ENCODE measurements around the gene LSS. TPM values are rescaled to one million over a fixed set of nuclear protein-coding genes. Genes with fewer than 3 reads are reported as not detected.

LSS gene
- total and polyA plus RNA-seq, 4 donors: 27.6 to 194 (median 89.3) TPM

GRCh38 chr21:46264690-46265144 lies 36.1 kb upstream of the LSS start:
- Histone ChIP-seq H3K4me3 (ENCODE audit: low read depth in 1 of 3, low read length in 3 of 3) (no peak overlapping the region), H3K36me3 (ENCODE audit: control insufficient read depth in 4 of 4, insufficient read depth in 3 of 4, low read depth in 1 of 4, low read length in 3 of 4) (peaks cover 24 to 73% (median 51%) of the 10 kb centered on the region in 4 donors), H3K27ac (ENCODE audit: low read depth in 1 of 2, low read length in 2 of 2) (no peak overlapping the region), H3K9ac (ENCODE audit: low read depth in 1 of 2, low read length in 2 of 2) (no peak overlapping the region), H3K27me3 (ENCODE audit: control insufficient read depth in 4 of 4, insufficient read depth in 4 of 4, low read length in 3 of 4) (no peaks in the 10 kb centered on the region), H3K4me1 (ENCODE audit: control insufficient read depth in 4 of 4, insufficient read depth in 4 of 4, low read length in 3 of 4) (no peaks in the 10 kb centered on the region), H3K9me3 (ENCODE audit: control insufficient read depth in 4 of 4, low read length in 3 of 4) (no peaks in the 10 kb centered on the region)
- DNase-seq (ENCODE audit: low spot score): no peak
- TF ChIP-seq ATF3 (IDR thresholded peaks at IDR 0.05) (no peak), HNF4A (conservative IDR thresholded peaks at IDR 0.05) (no peak), REST (IDR thresholded peaks at IDR 0.05) (no peak), EGR1 (IDR thresholded peaks at IDR 0.05; ENCODE audit: low read depth in 2 of 2) (no peak), CTCF (IDR thresholded peaks at IDR 0.05; ENCODE audit: low read depth, low read length, missing input control) (no peak), ZBTB33 (IDR thresholded peaks at IDR 0.05) (no peak), HNF4G (IDR thresholded peaks at IDR 0.05) (no peak), FOXA2 (IDR thresholded peaks at IDR 0.05) (no peak), NR2F2 (IDR thresholded peaks at IDR 0.05) (no peak), YY1 (IDR thresholded peaks at IDR 0.05) (no peak), JUND (IDR thresholded peaks at IDR 0.05) (no peak), TAF1 (conservative IDR thresholded peaks at IDR 0.05) (no peak), RAD21 (IDR thresholded peaks at IDR 0.05) (no peak), FOXA1 (IDR thresholded peaks at IDR 0.05) (no peak), MAX (IDR thresholded peaks at IDR 0.05) (no peak), GABPA (IDR thresholded peaks at IDR 0.05 in 1 of 2, conservative IDR thresholded peaks at IDR 0.05 in 1 of 2) (no peak), SP1 (IDR thresholded peaks at IDR 0.05) (no peak), RXRA (IDR thresholded peaks at IDR 0.05) (no peak)
- WGBS: 92% methylated on average over 13 of the region's 13 CpGs
